Right atrium auricular region (tissue), 2 donors: ENCODE results near the gene PRPF19. TPM values are rescaled to one million over a fixed set of nuclear protein-coding genes. Genes with fewer than 3 reads are reported as not detected.

ENCODE experiments used
- total RNA-seq, 2 donors: library from RNA; depleted of rRNA; stranded (reverse); fragments of >200 nt; gene quantifications; one replicate each; pipeline ENCODE4 v1.1.0, GENCODE V29; 2016

PRPF19 gene
- total RNA-seq, 2 donors from 2014 or later, result 20.3 to 46.2 TPM

Other genes with a start within 250 kb of the PRPF19 start
- gene MS4A8, start 207.0 kb downstream of the PRPF19 start, total RNA-seq, result not detected
- gene MS4A18, start 181.9 kb downstream of the PRPF19 start, total RNA-seq, result not detected
- not detected for gene MS4A15, start 149.7 kb downstream of the PRPF19 start, total RNA-seq
- not detected for gene MS4A10, start 121.3 kb downstream of the PRPF19 start, total RNA-seq
- gene CCDC86, start 64.5 kb downstream of the PRPF19 start, total RNA-seq, result 10 to 100 TPM in 1 of 2 donors, 1 to 10 TPM in 1; 9.1 to 10.2 TPM
- 1 to 10 TPM in 1 of 2 donors, not detected in 1; 1.3 TPM for gene PTGDR2, start 50.6 kb downstream of the PRPF19 start, total RNA-seq
- not detected for gene ZP1, start 39.0 kb downstream of the PRPF19 start, total RNA-seq
- 100 to 1,000 TPM; 119 to 124 TPM for gene TMEM109, start 7.6 kb upstream of the PRPF19 start, total RNA-seq
- gene TMEM132A, start 17.9 kb upstream of the PRPF19 start, total RNA-seq, result 1 to 10 TPM; 7.5 to 8.4 TPM
- 10 to 100 TPM; 12.9 to 17.5 TPM for gene SLC15A3, start 45.6 kb upstream of the PRPF19 start, total RNA-seq
- under 1 TPM; 0.48 to 0.79 TPM for gene CD6, start 65.1 kb upstream of the PRPF19 start, total RNA-seq
- gene CD5, start 195.9 kb upstream of the PRPF19 start, total RNA-seq, result 1 to 10 TPM in 1 of 2 donors, under 1 TPM in 1; 0.75 to 1.6 TPM